Esophagus squamous epithelium (tissue), 5 donors: Measurements from ENCODE around the gene HOXA10. TPM values are rescaled to one million over a fixed set of nuclear protein-coding genes. Genes with fewer than 3 reads are reported as not detected.
A peak's percentile ranks its signal among the peaks of the same experiment; 100 is the strongest.

ENCODE experiments used
- DNase-seq: peaks from one replicate; lab custom pipeline; 2025; lab: John Stamatoyannopoulos, UW
- H3K27ac ChIP-seq, 4 donors: fragments of 200-600 bp; sonication (generic); one replicate each; pipeline ENCODE4 v1.5.1; 2016 to 2019; ENCODE audit warnings: mild to moderate bottlenecking in 1 of 4
- H3K27me3 ChIP-seq, 4 donors: fragments of 200-600 bp; sonication (generic); 1 replicate in 3 of 4; 2 replicates in 1 of 4; pipeline versions ENCODE4 v1.5.1 to v1.6.0; 2017 to 2021; ENCODE audit warnings: antibody characterized with exemption in 1 of 4
- H3K36me3 ChIP-seq, 3 donors: fragments of 200-600 bp; sonication (generic); one replicate each; pipeline ENCODE4 v1.5.1; 2016 to 2019
- H3K4me1 ChIP-seq, 3 donors: fragments of 200-600 bp; sonication (generic); one replicate each; pipeline ENCODE4 v1.5.1; 2017 to 2019
- H3K4me3 ChIP-seq, 4 donors: fragments of 200-600 bp; sonication (generic); 1 replicate in 3 of 4; 2 replicates in 1 of 4; pipeline ENCODE4 v1.5.1; 2016 to 2019; ENCODE audit warnings: mild to moderate bottlenecking in 2 of 4, moderate library complexity in 1 of 4
- H3K9me3 ChIP-seq, 3 donors: fragments of 200-600 bp; sonication (generic); one replicate each; pipeline ENCODE4 v1.5.1; 2016 to 2019
- POLR2A ChIP-seq, 4 donors: fragments of 450-650 bp; IDR thresholded peaks; one replicate each; pipeline ENCODE4 v1.6.1; 2017; ENCODE audit warnings: antibody characterized with exemption in 4 of 4, mild to moderate bottlenecking in 4 of 4, moderate library complexity in 3 of 4
- WGBS, 2 donors: methylation state at CpG; one replicate each; pipeline ENCODE4 v1.1.5; 2018; 5-methylcytosine and 5-hydroxymethylcytosine counted together
- intact Hi-C: fragments of 100-400 bp; cut with DNase I; formaldehyde crosslinking; loops from one replicate; pipeline ENCODE4 v1.15.0; 2022
- total RNA-seq, 4 donors: library from RNA; depleted of rRNA; stranded (reverse); fragments of >200 nt; gene quantifications; one replicate each; pipeline ENCODE4 v1.1.0, GENCODE V29; 2016
- TF ChIP-seq, protein P1 (sequence below), 6 experiments: fragments of 450-650 bp in 4 of 6; fragments of 200-600 bp in 2 of 6; sonication (generic) in 2 of 6; IDR thresholded peaks; one replicate each; pipeline ENCODE4 v1.5.1; 2016 to 2019; ENCODE audit warnings: antibody characterized with exemption in 6 of 6, mild to moderate bottlenecking in 4 of 6, moderate library complexity in 4 of 6
- donor health status: DM: yes; HTN: yes; CAD: no.

The HOXA10 gene
- total RNA-seq, 4 donors from 2014 or later = not detected

DNA sequence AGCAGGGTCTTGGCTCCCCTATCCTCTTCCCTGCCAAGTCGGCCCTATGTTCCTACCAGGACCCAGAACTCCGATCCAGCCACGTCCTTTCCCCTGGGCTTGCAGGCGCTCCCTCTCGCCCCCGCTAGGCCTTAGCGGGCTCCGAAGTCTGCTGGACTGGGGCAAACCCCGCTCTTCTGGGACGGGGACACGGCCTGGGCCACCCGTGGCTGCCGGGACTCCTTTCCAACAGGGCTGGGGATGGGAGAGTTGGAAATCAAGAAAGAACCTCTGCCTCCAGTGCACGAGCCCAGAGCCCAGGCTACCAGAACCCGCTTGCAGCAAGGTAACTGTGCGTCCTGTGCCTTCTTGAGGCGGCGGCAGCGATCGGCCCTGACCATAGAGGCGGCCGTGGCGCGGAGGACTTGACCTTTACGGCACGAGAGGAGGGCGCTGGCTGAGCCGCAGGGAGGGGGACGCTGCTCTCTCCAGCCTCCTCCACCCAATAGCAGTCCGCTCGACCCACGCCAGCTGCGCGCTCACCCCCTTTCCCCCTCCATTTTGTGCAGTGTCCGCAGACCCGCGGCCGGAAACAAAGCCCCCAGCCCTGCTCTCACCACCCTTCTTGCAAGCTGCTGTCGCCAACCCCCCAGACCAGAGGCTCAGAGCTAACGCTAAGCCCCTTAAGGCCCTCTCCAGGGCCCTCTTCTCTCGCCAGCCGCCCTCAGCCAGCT, 17.9 kb upstream of the HOXA10 start:
- H3K4me1 ChIP-seq = peaks cover 28 to 46% (median 32%) of the 10 kb centered on the region in 3 donors
- H3K27ac ChIP-seq = no peak overlapping the region
- H3K27me3 ChIP-seq = peaks cover 42 to 100% (median 81%) of the 10 kb centered on the region in 4 donors
- no peak for TF ChIP-seq POLR2A (IDR thresholded peaks at IDR 0.05)
- TF ChIP-seq, protein P1, sequence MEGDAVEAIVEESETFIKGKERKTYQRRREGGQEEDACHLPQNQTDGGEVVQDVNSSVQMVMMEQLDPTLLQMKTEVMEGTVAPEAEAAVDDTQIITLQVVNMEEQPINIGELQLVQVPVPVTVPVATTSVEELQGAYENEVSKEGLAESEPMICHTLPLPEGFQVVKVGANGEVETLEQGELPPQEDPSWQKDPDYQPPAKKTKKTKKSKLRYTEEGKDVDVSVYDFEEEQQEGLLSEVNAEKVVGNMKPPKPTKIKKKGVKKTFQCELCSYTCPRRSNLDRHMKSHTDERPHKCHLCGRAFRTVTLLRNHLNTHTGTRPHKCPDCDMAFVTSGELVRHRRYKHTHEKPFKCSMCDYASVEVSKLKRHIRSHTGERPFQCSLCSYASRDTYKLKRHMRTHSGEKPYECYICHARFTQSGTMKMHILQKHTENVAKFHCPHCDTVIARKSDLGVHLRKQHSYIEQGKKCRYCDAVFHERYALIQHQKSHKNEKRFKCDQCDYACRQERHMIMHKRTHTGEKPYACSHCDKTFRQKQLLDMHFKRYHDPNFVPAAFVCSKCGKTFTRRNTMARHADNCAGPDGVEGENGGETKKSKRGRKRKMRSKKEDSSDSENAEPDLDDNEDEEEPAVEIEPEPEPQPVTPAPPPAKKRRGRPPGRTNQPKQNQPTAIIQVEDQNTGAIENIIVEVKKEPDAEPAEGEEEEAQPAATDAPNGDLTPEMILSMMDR (IDR thresholded peaks at IDR 0.05) = no peak
- WGBS, 2 donors = 4% methylated on average over 18 of the region's 42 CpGs; no CpG with 5 or more reads in 1 of the 2 donors
- H3K36me3 ChIP-seq = no peaks in the 10 kb centered on the region
- DNase-seq = no peak
- H3K4me3 ChIP-seq = peak overlapping the region in 3 of 4 donors; percentile 16 to 61 (median 35)
- intact Hi-C loops = loop anchor here (10.0 kb wide), 1 partner anchor 823 kb away; no protein-coding TSS in a partner anchor
- no peaks in the 10 kb centered on the region for H3K9me3 ChIP-seq

DNA sequence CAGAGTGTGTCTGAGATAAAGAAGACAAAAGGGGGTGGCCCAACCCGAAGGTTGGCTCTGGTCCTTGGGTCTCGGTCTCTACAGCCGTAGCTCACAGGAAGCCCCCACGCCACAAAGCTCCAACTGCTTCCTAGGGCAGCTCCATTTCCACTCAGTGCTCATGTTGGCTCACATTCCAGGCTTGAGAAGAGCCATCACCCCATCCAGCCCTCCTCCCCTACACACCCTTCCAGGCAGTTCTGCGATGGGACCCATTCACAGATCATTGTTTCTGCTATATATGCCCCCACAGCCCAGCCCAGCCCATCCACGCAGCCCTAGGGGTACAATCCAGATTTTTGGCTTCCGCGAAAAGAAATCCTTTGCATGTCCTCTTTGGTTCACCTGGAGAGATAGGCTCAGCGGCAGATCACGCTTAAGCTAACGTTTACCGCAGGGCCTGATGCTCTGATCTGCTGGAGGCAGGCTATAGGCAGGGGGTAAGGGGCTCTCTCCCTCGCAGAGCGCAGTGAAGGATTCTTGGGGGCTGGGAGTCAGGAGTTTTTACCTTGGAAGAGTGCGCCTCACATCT, 17.1 kb upstream of the HOXA10 start:
- intact Hi-C loops = loop anchor here (10.0 kb wide), 1 partner anchor 824 kb away; no protein-coding TSS in a partner anchor
- H3K27me3 ChIP-seq = peaks cover 42 to 100% (median 88%) of the 10 kb centered on the region in 4 donors
- H3K4me1 ChIP-seq = peaks cover 28 to 46% (median 32%) of the 10 kb centered on the region in 3 donors
- WGBS, 2 donors = 46 to 47% methylated on average over 5 to 7 of the region's 15 CpGs
- no peak overlapping the region for H3K4me3 ChIP-seq
- DNase-seq = no peak
- no peak overlapping the region for H3K27ac ChIP-seq
- H3K9me3 ChIP-seq = no peaks in the 10 kb centered on the region
- H3K36me3 ChIP-seq = no peaks in the 10 kb centered on the region
- no peak for TF ChIP-seq POLR2A (IDR thresholded peaks at IDR 0.05)
- TF ChIP-seq, protein P1 (IDR thresholded peaks at IDR 0.05) = no peak

DNA sequence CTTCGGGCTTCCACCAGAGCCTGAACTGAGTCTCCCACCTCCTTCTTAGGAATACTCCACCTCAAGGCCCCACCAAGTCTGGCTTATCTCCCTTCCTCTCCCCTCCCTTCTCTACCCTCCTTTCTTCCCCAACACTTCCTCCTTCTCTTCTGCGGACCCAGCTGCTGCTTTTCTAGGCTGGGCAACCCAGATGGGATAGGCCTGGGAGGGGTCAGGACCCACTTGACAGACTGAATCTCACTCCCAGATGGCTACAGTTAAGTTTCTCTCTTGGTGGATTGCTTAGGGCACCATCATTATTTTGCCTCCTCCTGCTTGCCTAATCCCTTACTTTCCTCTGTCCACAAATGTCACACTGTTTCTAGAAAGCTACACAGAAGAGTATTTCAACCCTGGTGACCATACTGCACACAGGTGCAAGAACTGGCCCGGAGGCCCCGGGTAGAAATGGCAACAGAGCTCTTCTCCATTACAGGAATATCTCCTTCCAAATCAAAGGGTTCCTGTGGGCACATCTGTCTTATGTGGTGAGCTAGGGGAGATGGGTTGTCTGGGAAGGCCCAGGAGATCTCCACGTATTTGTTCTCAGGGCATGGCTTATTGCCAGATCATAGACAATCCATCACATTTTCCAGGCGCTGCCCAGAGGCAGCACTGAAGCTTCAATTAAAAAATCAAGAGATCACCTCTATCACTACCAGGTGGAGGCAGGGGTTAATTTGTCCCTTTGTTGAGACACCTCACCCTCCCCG, 16.1 kb upstream of the HOXA10 start:
- intact Hi-C loops = loop anchor here (10.0 kb wide), 1 partner anchor 825 kb away; no protein-coding TSS in a partner anchor
- Histone ChIP-seq H3K4me1 (peaks cover 34 to 56% (median 40%) of the 10 kb centered on the region in 3 donors), H3K27me3 (peaks cover 42 to 100% (median 94%) of the 10 kb centered on the region in 4 donors), H3K4me3 (no peak overlapping the region), H3K36me3 (no peaks in the 10 kb centered on the region), H3K9me3 (no peaks in the 10 kb centered on the region), H3K27ac (no peak overlapping the region)
- DNase-seq = no peak
- TF ChIP-seq, protein P1 (IDR thresholded peaks at IDR 0.05) = no peak
- TF ChIP-seq POLR2A (IDR thresholded peaks at IDR 0.05) = no peak
- WGBS, 2 donors = 26 to 54% methylated on average over 6 to 7 of the region's 7 CpGs

DNA sequence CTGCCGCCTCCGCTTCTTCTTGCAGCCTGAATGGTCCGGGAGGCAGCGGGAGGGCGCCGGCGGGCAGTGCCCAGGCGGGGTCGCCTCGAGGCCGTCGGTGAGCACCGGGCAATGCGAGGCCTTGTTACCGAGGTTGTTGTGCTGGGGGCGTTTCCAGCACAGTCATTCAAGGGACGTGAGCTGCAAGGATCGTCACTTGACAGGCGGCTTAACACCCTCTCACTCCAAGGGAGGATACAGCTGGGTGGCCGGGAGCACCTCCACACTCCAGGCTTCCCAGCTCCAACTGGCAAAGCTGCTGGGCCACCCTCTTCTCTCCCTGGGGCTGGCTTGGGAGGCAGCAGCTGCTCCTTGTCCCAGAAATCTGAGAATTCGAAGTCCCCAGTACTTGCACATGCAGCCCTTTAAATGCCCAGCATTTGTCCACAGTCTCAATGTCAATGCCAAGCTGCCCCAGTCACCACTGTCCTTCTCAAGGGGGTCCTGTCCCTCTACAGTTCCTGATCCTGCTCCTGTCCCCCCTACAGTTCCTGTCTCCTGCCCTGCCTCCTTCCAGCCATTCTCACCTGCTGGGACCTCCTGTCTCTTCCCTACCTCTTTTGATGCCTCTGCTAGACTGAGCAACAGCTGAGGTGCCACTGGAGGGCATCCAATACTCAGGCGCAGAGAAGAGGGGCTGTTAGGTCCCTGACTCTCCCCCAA, 15.3 kb upstream of the HOXA10 start:
- Histone ChIP-seq H3K4me3 (peak overlapping the region in 2 of 4 donors; percentile 25 to 40), H3K36me3 (no peaks in the 10 kb centered on the region), H3K27ac (no peak overlapping the region), H3K9me3 (no peaks in the 10 kb centered on the region), H3K4me1 (peaks cover 41 to 63% (median 46%) of the 10 kb centered on the region in 3 donors), H3K27me3 (peaks cover 39 to 100% (median 93%) of the 10 kb centered on the region in 4 donors)
- no peak for DNase-seq
- WGBS, 2 donors = 26 to 33% methylated on average over 4 to 5 of the region's 22 CpGs
- intact Hi-C loops = no loop called here
- no peak for TF ChIP-seq POLR2A (IDR thresholded peaks at IDR 0.05)
- TF ChIP-seq, protein P1 (IDR thresholded peaks at IDR 0.05) = no peak
